Measurements from ENCODE around the gene NT5E.

Gene NT5E

DNA sequence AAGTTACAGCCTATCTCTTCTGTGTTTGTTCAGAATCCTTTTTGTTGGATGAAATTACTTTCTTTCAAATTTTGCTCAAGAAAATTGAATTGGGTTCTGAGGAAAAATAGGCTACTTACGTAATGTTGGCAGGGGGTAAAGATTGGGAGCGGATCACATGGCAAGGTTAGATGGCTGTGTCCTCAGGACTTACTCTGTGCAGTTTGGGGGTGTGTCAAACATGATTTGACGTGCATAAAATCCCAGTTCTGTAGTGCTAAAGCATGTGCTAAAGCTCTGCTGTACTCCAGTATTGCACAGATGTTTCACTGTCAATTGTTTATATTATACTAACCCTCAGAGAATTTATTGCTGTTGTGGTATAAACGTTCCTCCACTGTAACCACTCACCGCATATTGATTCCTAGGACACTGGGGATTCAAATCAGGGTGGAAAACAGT is 2.6 kb downstream of the NT5E start:
- no peak for TF ChIP-seq POLR2AphosphoS5 (IDR thresholded peaks at IDR 0.05; ENCODE audit: low read depth, low read length)
- TF ChIP-seq SIN3A (IDR thresholded peaks at IDR 0.05; ENCODE audit: borderline replicate concordance, insufficient read depth, low read length) = no peak
- no peak for TF ChIP-seq FOXP2 (optimal IDR thresholded peaks at IDR 0.05; ENCODE audit: borderline replicate concordance, extremely low read depth, extremely low read length, insufficient read depth)
- TF ChIP-seq, protein P1, sequence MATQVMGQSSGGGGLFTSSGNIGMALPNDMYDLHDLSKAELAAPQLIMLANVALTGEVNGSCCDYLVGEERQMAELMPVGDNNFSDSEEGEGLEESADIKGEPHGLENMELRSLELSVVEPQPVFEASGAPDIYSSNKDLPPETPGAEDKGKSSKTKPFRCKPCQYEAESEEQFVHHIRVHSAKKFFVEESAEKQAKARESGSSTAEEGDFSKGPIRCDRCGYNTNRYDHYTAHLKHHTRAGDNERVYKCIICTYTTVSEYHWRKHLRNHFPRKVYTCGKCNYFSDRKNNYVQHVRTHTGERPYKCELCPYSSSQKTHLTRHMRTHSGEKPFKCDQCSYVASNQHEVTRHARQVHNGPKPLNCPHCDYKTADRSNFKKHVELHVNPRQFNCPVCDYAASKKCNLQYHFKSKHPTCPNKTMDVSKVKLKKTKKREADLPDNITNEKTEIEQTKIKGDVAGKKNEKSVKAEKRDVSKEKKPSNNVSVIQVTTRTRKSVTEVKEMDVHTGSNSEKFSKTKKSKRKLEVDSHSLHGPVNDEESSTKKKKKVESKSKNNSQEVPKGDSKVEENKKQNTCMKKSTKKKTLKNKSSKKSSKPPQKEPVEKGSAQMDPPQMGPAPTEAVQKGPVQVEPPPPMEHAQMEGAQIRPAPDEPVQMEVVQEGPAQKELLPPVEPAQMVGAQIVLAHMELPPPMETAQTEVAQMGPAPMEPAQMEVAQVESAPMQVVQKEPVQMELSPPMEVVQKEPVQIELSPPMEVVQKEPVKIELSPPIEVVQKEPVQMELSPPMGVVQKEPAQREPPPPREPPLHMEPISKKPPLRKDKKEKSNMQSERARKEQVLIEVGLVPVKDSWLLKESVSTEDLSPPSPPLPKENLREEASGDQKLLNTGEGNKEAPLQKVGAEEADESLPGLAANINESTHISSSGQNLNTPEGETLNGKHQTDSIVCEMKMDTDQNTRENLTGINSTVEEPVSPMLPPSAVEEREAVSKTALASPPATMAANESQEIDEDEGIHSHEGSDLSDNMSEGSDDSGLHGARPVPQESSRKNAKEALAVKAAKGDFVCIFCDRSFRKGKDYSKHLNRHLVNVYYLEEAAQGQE (IDR thresholded peaks at IDR 0.05; ENCODE audit: insufficient read depth in 1 of 2, low read depth in 2 of 2, low read length in 2 of 2) = no peak
- no peak for TF ChIP-seq TAF1 (IDR thresholded peaks at IDR 0.05; ENCODE audit: borderline replicate concordance, insufficient read depth, low read length)

GRCh38 chr6:85453052-85453451 is 3.2 kb downstream of the NT5E start:
- TF ChIP-seq SIN3A (IDR thresholded peaks at IDR 0.05; ENCODE audit: borderline replicate concordance, insufficient read depth, low read length) = no peak
- TF ChIP-seq POLR2AphosphoS5 (IDR thresholded peaks at IDR 0.05; ENCODE audit: low read depth, low read length) = no peak
- TF ChIP-seq FOXP2 (optimal IDR thresholded peaks at IDR 0.05; ENCODE audit: borderline replicate concordance, extremely low read depth, extremely low read length, insufficient read depth) = no peak
- TF ChIP-seq, protein P1 (IDR thresholded peaks at IDR 0.05; ENCODE audit: insufficient read depth in 1 of 2, low read depth in 2 of 2, low read length in 2 of 2) = no peak
- TF ChIP-seq TAF1 (IDR thresholded peaks at IDR 0.05; ENCODE audit: borderline replicate concordance, insufficient read depth, low read length) = no peak

DNA sequence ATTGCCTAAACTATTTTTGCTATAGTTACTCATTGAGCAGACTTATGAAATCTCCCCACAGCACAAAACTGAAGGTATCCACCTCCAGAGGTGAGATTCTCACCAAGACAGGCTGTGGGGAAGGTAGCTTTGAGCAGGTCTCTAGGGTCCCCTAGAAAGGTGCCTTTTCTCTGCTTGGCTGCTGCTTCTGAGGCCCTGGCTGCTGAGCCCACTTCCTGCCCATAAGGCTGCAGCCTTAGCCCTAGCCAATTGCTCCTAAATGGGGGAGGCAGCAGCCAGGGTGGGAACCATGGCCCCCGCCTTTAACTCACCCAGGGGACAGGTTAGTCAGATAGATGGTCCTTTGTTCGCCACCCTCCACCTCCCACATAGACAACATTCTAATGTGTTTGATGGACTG is 3.6 kb downstream of the NT5E start:
- TF ChIP-seq TAF1 (IDR thresholded peaks at IDR 0.05; ENCODE audit: borderline replicate concordance, insufficient read depth, low read length) = no peak
- no peak for TF ChIP-seq SIN3A (IDR thresholded peaks at IDR 0.05; ENCODE audit: borderline replicate concordance, insufficient read depth, low read length)
- TF ChIP-seq, protein P1 (IDR thresholded peaks at IDR 0.05; ENCODE audit: insufficient read depth in 1 of 2, low read depth in 2 of 2, low read length in 2 of 2) = no peak
- TF ChIP-seq POLR2AphosphoS5 (IDR thresholded peaks at IDR 0.05; ENCODE audit: low read depth, low read length) = no peak
- TF ChIP-seq FOXP2 (optimal IDR thresholded peaks at IDR 0.05; ENCODE audit: borderline replicate concordance, extremely low read depth, extremely low read length, insufficient read depth) = no peak

GRCh38 chr6:85455471-85456026 is 5.7 kb downstream of the NT5E start:
- TF ChIP-seq TAF1 (IDR thresholded peaks at IDR 0.05; ENCODE audit: borderline replicate concordance, insufficient read depth, low read length) (no peak), SIN3A (IDR thresholded peaks at IDR 0.05; ENCODE audit: borderline replicate concordance, insufficient read depth, low read length) (no peak), FOXP2 (optimal IDR thresholded peaks at IDR 0.05; ENCODE audit: borderline replicate concordance, extremely low read depth, extremely low read length, insufficient read depth) (no peak), POLR2AphosphoS5 (IDR thresholded peaks at IDR 0.05; ENCODE audit: low read depth, low read length) (no peak)
- TF ChIP-seq, protein P1 (IDR thresholded peaks at IDR 0.05; ENCODE audit: insufficient read depth in 1 of 2, low read depth in 2 of 2, low read length in 2 of 2) = no peak

Measured in PFSK-1 (cell line).